H9 (cell line): ENCODE results near the gene KCNK1. TPM values are rescaled to one million over a fixed set of nuclear protein-coding genes. Genes with fewer than 3 reads are reported as not detected.

Experiments used
- DNase-seq: peaks from one replicate; pipeline ENCODE4 v3.0.0-alpha.2; 2017
- H2AFZ ChIP-seq: one replicate; pipeline ENCODE4 v1.6.1; 2013; ENCODE audit warnings: mild to moderate bottlenecking, low read length, control low read depth, moderate library complexity
- H2AK5ac ChIP-seq: 2 replicates; pipeline ENCODE4 v1.6.1; 2013; ENCODE audit warnings: low read length, control low read depth, mixed read lengths; ENCODE audit not compliant: insufficient read length
- H2BK120ac ChIP-seq: one replicate; pipeline ENCODE4 v1.6.1; 2013; ENCODE audit warnings: low read depth, mild to moderate bottlenecking, low read length, control low read depth, inconsistent platforms; ENCODE audit not compliant: poor library complexity, severe bottlenecking
- H2BK12ac ChIP-seq: 2 replicates; pipeline ENCODE4 v1.6.1; 2013; ENCODE audit warnings: low read length, control low read depth, mixed read lengths, low read depth; ENCODE audit not compliant: insufficient read length
- H2BK15ac ChIP-seq: 2 replicates; pipeline ENCODE4 v1.6.1; 2013; ENCODE audit warnings: low read depth, low read length, control low read depth
- H2BK20ac ChIP-seq: one replicate; pipeline ENCODE4 v1.6.1; 2013; ENCODE audit warnings: low read depth, mild to moderate bottlenecking, low read length, control low read depth, inconsistent platforms; ENCODE audit not compliant: poor library complexity, severe bottlenecking
- H2BK5ac ChIP-seq: 2 replicates; pipeline ENCODE4 v1.6.1; 2013; ENCODE audit warnings: low read length, control low read depth, mixed read lengths; ENCODE audit not compliant: insufficient read length
- H3K14ac ChIP-seq: 2 replicates; pipeline ENCODE4 v1.6.1; 2013; ENCODE audit warnings: low read length, control low read depth; ENCODE audit not compliant: insufficient read depth
- H3K18ac ChIP-seq: 2 replicates; pipeline ENCODE4 v1.6.1; 2013; ENCODE audit warnings: low read depth, mild to moderate bottlenecking, mixed read lengths, low read length, control low read depth; ENCODE audit not compliant: insufficient read length
- H3K23ac ChIP-seq: 2 replicates; pipeline ENCODE4 v1.6.1; 2013; ENCODE audit warnings: low read length, control low read depth, mixed read lengths, low read depth; ENCODE audit not compliant: insufficient read length
- H3K23me2 ChIP-seq: 2 replicates; pipeline ENCODE4 v1.6.1; 2013; ENCODE audit warnings: low read depth, mild to moderate bottlenecking, mixed read lengths, low read length, control low read depth; ENCODE audit not compliant: insufficient read length, poor library complexity, severe bottlenecking
- H3K27ac ChIP-seq: 2 replicates; pipeline ENCODE4 v1.5.1; 2013; ENCODE audit warnings: low read length, control low read depth, mixed read lengths, low read depth; ENCODE audit not compliant: insufficient read length
- H3K27me3 ChIP-seq: 2 replicates; pipeline ENCODE4 v1.6.1; 2013; ENCODE audit warnings: low read length, control low read depth, inconsistent platforms; ENCODE audit not compliant: insufficient read depth
- H3K4ac ChIP-seq: 2 replicates; pipeline ENCODE4 v1.6.1; 2013; ENCODE audit warnings: low read depth, mild to moderate bottlenecking, control low read depth, inconsistent platforms, low read length, moderate library complexity
- H3K4me1 ChIP-seq: 2 replicates; pipeline ENCODE4 v1.6.1; 2013; ENCODE audit warnings: low read length, control low read depth, inconsistent platforms; ENCODE audit not compliant: insufficient read depth
- H3K4me2 ChIP-seq: 2 replicates; pipeline ENCODE4 v1.6.1; 2013; ENCODE audit warnings: low read length, control low read depth, mixed read lengths; ENCODE audit not compliant: insufficient read length, insufficient read depth
- H3K56ac ChIP-seq: 2 replicates; pipeline ENCODE4 v1.6.1; 2013; ENCODE audit warnings: low read depth, mild to moderate bottlenecking, mixed read lengths, low read length, control low read depth; ENCODE audit not compliant: insufficient read length
- H3K79me1 ChIP-seq: 2 replicates; pipeline ENCODE4 v1.6.1; 2013; ENCODE audit warnings: low read depth, mild to moderate bottlenecking, moderate library complexity, low read length, control low read depth, inconsistent platforms; ENCODE audit not compliant: insufficient read depth, poor library complexity, severe bottlenecking
- H3K79me2 ChIP-seq: 2 replicates; pipeline ENCODE4 v1.6.1; 2013; ENCODE audit warnings: low read length, control low read depth, inconsistent platforms; ENCODE audit not compliant: insufficient read depth
- H3K9ac ChIP-seq: 2 replicates; pipeline ENCODE4 v1.6.1; 2013; ENCODE audit warnings: low read length, control low read depth, mixed read lengths; ENCODE audit not compliant: insufficient read length; ENCODE audit errors: extremely low read depth
- H3K9me3 ChIP-seq: one replicate; pipeline ENCODE4 v1.6.1; 2013; ENCODE audit warnings: low read depth, low read length, inconsistent platforms; ENCODE audit not compliant: control insufficient read depth
- H3T11ph ChIP-seq: one replicate; pipeline ENCODE4 v1.6.1; 2013; ENCODE audit warnings: mild to moderate bottlenecking, low read length, control low read depth, inconsistent platforms
- H4K20me1 ChIP-seq: one replicate; pipeline ENCODE4 v1.6.1; 2013; ENCODE audit not compliant: control insufficient read depth, insufficient read length, insufficient read depth
- H4K5ac ChIP-seq: 2 replicates; pipeline ENCODE4 v1.6.1; 2013; ENCODE audit warnings: low read depth, mild to moderate bottlenecking, mixed read lengths, low read length, control low read depth; ENCODE audit not compliant: insufficient read length
- H4K8ac ChIP-seq: replicated peaks from 2 replicates; pipeline ENCODE4 v1.6.1; 2013; ENCODE audit warnings: low read length, control low read depth, mixed read lengths, low read depth; ENCODE audit not compliant: insufficient read length
- H4K91ac ChIP-seq: 2 replicates; pipeline ENCODE4 v1.6.1; 2013; ENCODE audit warnings: low read depth, mild to moderate bottlenecking, moderate library complexity, mixed read lengths, low read length, control low read depth; ENCODE audit not compliant: insufficient read length
- H3K27ac Mint-ChIP-seq, 3 experiments: 2 replicates in 2 of 3; 3 replicates in 1 of 3; pipeline ENCODE4 v1.8.0; 2020 to 2021; ENCODE audit warnings: mixed read lengths in 3 of 3, mild to moderate bottlenecking in 1 of 3, moderate library complexity in 1 of 3
- H3K27me3 Mint-ChIP-seq: 2 replicates; pipeline ENCODE4 v1.8.0; 2021; ENCODE audit warnings: low read depth, mild to moderate bottlenecking, moderate library complexity, mixed read lengths
- H3K36me3 Mint-ChIP-seq, 3 experiments: 2 replicates in 2 of 3; 3 replicates in 1 of 3; pipeline ENCODE4 v1.8.0; 2020 to 2021; ENCODE audit warnings: low read depth in 3 of 3, mixed read lengths in 3 of 3; ENCODE audit not compliant: insufficient read depth in 1 of 3
- H3K4me1 Mint-ChIP-seq, 2 experiments: 2 replicates each; pipeline ENCODE4 v1.8.0; 2020; ENCODE audit warnings: mixed read lengths in 2 of 2
- H3K4me3 Mint-ChIP-seq, 2 experiments: 2 replicates in 1 of 2; 3 replicates in 1 of 2; pipeline ENCODE4 v1.8.0; 2020 to 2021; ENCODE audit warnings: mild to moderate bottlenecking in 2 of 2, mixed read lengths in 2 of 2, moderate library complexity in 1 of 2
- H3K9me3 Mint-ChIP-seq, 2 experiments: 2 replicates in 1 of 2; 3 replicates in 1 of 2; pipeline ENCODE4 v1.8.0; 2020; ENCODE audit warnings: mild to moderate bottlenecking in 2 of 2, mixed read lengths in 2 of 2, moderate library complexity in 1 of 2
- CTCF ChIP-seq: fragments of 200-600 bp; sonication (generic); conservative IDR thresholded peaks from 3 replicates; pipeline ENCODE4 v1.8.0; 2021; ENCODE audit warnings: antibody characterized with exemption, mild to moderate bottlenecking
- WGBS: extraction: QIAGEN DNeasy Blood & Tissue Kit; methylation state at CpG from one replicate; pipeline ENCODE4 v1.1.7; 2013; ENCODE audit warnings: missing lambda C conversion rate, low lambda C conversion rate, mixed read lengths; ENCODE audit not compliant: insufficient read length; ENCODE audit errors: extremely low coverage; 5-methylcytosine and 5-hydroxymethylcytosine counted together
- total RNA-seq: library from RNA; stranded (reverse); gene quantifications from 2 replicates; pipeline ENCODE4 v1.2.1, GENCODE V29; 2021

KCNK1 gene
- total RNA-seq, 1 experiment from 2014 or later, result 9.9 TPM

- Mint-ChIP-seq H3K4me3 (no peak overlapping the region), H3K36me3 (peaks cover 0 to 4% (median 2%) of the 10 kb centered on the region in 3 experiments; a peak in 3 of 7 replicates)
- H4K20me1 ChIP-seq, result no peaks in the 10 kb centered on the region
Measured at GRCh38 chr1:233710031-233710430, 96.1 kb downstream of the KCNK1 start.

More at GRCh38 chr1:233710031-233710430, 96.1 kb downstream of the KCNK1 start:
- no peak overlapping the region for H2BK20ac ChIP-seq
- H3T11ph ChIP-seq, result no peak overlapping the region
- H3K27ac Mint-ChIP-seq, result no peak overlapping the region
- peaks cover 1% of the 10 kb centered on the region for H3K27me3 Mint-ChIP-seq
- no peak overlapping the region for H2BK5ac ChIP-seq
- no peaks in the 10 kb centered on the region for H3K9me3 ChIP-seq
- no peak overlapping the region for H4K8ac ChIP-seq
- H2AK5ac ChIP-seq, result no peak overlapping the region
- no peak overlapping the region for H3K9ac ChIP-seq
- no peak for DNase-seq
- H3K79me1 ChIP-seq, result no peaks in the 10 kb centered on the region
- no peak overlapping the region for H3K4ac ChIP-seq
- no peak overlapping the region for H3K56ac ChIP-seq
- no peak overlapping the region for H3K27ac ChIP-seq
- H2AFZ ChIP-seq, result no peak overlapping the region
- peaks cover 4% of the 10 kb centered on the region; the same call in 1 of the 2 replicates for H3K4me1 ChIP-seq
- H3K23ac ChIP-seq, result no peak overlapping the region
- peaks cover 0 to 9% of the 10 kb centered on the region in 2 experiments; a peak in 2 of 4 replicates for H3K4me1 Mint-ChIP-seq
- no peaks in the 10 kb centered on the region for H3K27me3 ChIP-seq
- H3K4me2 ChIP-seq, result no peak overlapping the region
- TF ChIP-seq CTCF, result no peak
- H2BK12ac ChIP-seq, result no peak overlapping the region
- H3K79me2 ChIP-seq, result no peaks in the 10 kb centered on the region
- no CpG with 5 or more reads among the region's 2 CpGs for WGBS
- H4K5ac ChIP-seq, result no peak overlapping the region
- H3K9me3 Mint-ChIP-seq, result peaks cover 6 to 11% of the 10 kb centered on the region in 2 experiments; a peak in 4 of 5 replicates
- H3K18ac ChIP-seq, result no peak overlapping the region
- H2BK15ac ChIP-seq, result no peak overlapping the region
- H2BK120ac ChIP-seq, result no peak overlapping the region
- H4K91ac ChIP-seq, result no peak overlapping the region
- H3K23me2 ChIP-seq, result peaks cover 2% of the 10 kb centered on the region
- H3K14ac ChIP-seq, result no peak overlapping the region
